OCI-LY7 (cell line): ENCODE results near the gene OPCML. TPM values are rescaled to one million over a fixed set of nuclear protein-coding genes. Genes with fewer than 3 reads are reported as not detected.

Experiments used
- BruUV-seq: library from RNA; stranded (reverse); fragments of 400-500 nt; replicated peaks from 2 replicates; lab custom pipeline; 2021; lab: Mats Ljungman, UMichigan
- CTCF ChIA-PET: fragments of 300-600 bp; sonication (Branson Sonifier 250); formaldehyde crosslinking; loops from one replicate; lab custom pipeline; 2022; ENCODE audit warnings: antibody characterized with exemption; ENCODE audit not compliant: unreplicated experiment; lab: Charles Lee
- POLR2A ChIA-PET: fragments of 300-600 bp; sonication (Branson Sonifier 250); formaldehyde crosslinking; loops from one replicate; lab custom pipeline; 2022; ENCODE audit warnings: antibody characterized with exemption; lab: Charles Lee
- DNase-seq: peaks from one replicate; pipeline ENCODE4 v3.0.0-alpha.2; 2015; ENCODE audit warnings: low spot score
- H2AFZ ChIP-seq: fragments of 200-600 bp; sonication (generic), shearing (Covaris generic); 2 replicates; pipeline ENCODE4 v1.6.1; 2014; ENCODE audit warnings: mild to moderate bottlenecking, antibody characterized with exemption, low read length, moderate library complexity
- H3K27ac ChIP-seq: fragments of 200-600 bp; sonication (generic); 2 replicates; pipeline ENCODE4 v1.5.1; 2014; ENCODE audit warnings: mixed run types, low read depth, mild to moderate bottlenecking, moderate library complexity, low read length, inconsistent platforms; ENCODE audit not compliant: poor library complexity, severe bottlenecking
- H3K36me3 ChIP-seq: fragments of 200-600 bp; sonication (generic); 2 replicates; pipeline ENCODE4 v1.6.1; 2014; ENCODE audit warnings: mild to moderate bottlenecking, antibody characterized with exemption, low read length, moderate library complexity, mixed read lengths; ENCODE audit not compliant: insufficient read depth
- H3K4me1 ChIP-seq: fragments of 200-600 bp; sonication (generic); 2 replicates; pipeline ENCODE4 v1.5.1; 2014; ENCODE audit warnings: mild to moderate bottlenecking, low read length; ENCODE audit not compliant: insufficient read depth, poor library complexity, severe bottlenecking
- H3K4me2 ChIP-seq: fragments of 200-600 bp; sonication (generic); 2 replicates; pipeline ENCODE4 v1.6.1; 2014; ENCODE audit warnings: mild to moderate bottlenecking, low read length
- H3K4me3 ChIP-seq: fragments of 200-600 bp; sonication (generic); 2 replicates; pipeline ENCODE4 v1.5.1; 2014; ENCODE audit warnings: mild to moderate bottlenecking, low read depth, low read length; ENCODE audit not compliant: poor library complexity, severe bottlenecking
- H3K79me2 ChIP-seq: fragments of 200-600 bp; sonication (generic); 2 replicates; pipeline ENCODE4 v1.6.1; 2016; ENCODE audit warnings: low read depth, mild to moderate bottlenecking, low read length, moderate library complexity, mixed read lengths; ENCODE audit not compliant: insufficient read depth
- H3K9me2 ChIP-seq: fragments of 200-600 bp; sonication (generic); 2 replicates; pipeline ENCODE4 v1.6.1; 2016; ENCODE audit warnings: mild to moderate bottlenecking, low read length, mixed read lengths; ENCODE audit not compliant: insufficient read depth
- H3K9me3 ChIP-seq: fragments of 200-600 bp; sonication (generic); 2 replicates; pipeline ENCODE4 v1.6.1; 2014; ENCODE audit warnings: mild to moderate bottlenecking, mixed run types, low read length, mixed read lengths
- H4K20me1 ChIP-seq: fragments of 200-600 bp; sonication (generic); 2 replicates; pipeline ENCODE4 v1.6.1; 2014; ENCODE audit warnings: mild to moderate bottlenecking, antibody characterized with exemption, low read length, moderate library complexity, mixed read lengths; ENCODE audit not compliant: insufficient read depth
- CTCF ChIP-seq: fragments of 200-600 bp; sonication (generic); conservative IDR thresholded peaks from 2 replicates; pipeline ENCODE4 v1.5.1; 2014; ENCODE audit warnings: mild to moderate bottlenecking, antibody characterized with exemption, low read length, moderate library complexity, mixed read lengths
- EZH2phosphoT487 ChIP-seq: fragments of 200-600 bp; sonication (generic); IDR thresholded peaks from 2 replicates; pipeline ENCODE4 v1.6.1; 2018; ENCODE audit warnings: low read depth, borderline replicate concordance, mild to moderate bottlenecking, mixed run types, antibody characterized with exemption, low read length, moderate library complexity, mixed read lengths
- intact Hi-C: fragments of 100-400 bp; cut with micrococcal nuclease; formaldehyde crosslinking; loops from one replicate; pipeline ENCODE4 v1.10.0; 2022; ENCODE audit not compliant: unreplicated experiment
- total RNA-seq, 2 experiments: library from RNA; depleted of rRNA in 1 of 2; stranded (reverse); fragments of >200 nt in 1 of 2; shearing (Covaris generic) in 1 of 2; gene quantifications; 2 replicates each; pipeline ENCODE4 v1.2.3, GENCODE V29; 2014 to 2022

The OPCML gene
- total RNA-seq, 2 experiments from 2014 or later = not detected

GRCh38 chr11:132734217-132734616 is 798.1 kb downstream of the OPCML start:
- DNase-seq = no peak
- intact Hi-C loops = no loop called here
- ChIA-PET CTCF (no interaction called here), POLR2A (no interaction called here)
- TF ChIP-seq EZH2phosphoT487 = no peak
- no peak for TF ChIP-seq CTCF
- Histone ChIP-seq H4K20me1 (no peaks in the 10 kb centered on the region), H3K4me1 (no peaks in the 10 kb centered on the region), H3K4me2 (no peak overlapping the region), H3K27ac (no peak overlapping the region), H3K9me2 (no peaks in the 10 kb centered on the region), H3K36me3 (no peaks in the 10 kb centered on the region), H3K9me3 (no peaks in the 10 kb centered on the region), H3K4me3 (no peak overlapping the region), H3K79me2 (no peaks in the 10 kb centered on the region), H2AFZ (no peak overlapping the region)
- BruUV-seq = no TSS peak

GRCh38 chr11:132728026-132728425 is 804.3 kb downstream of the OPCML start:
- no peaks in the 10 kb centered on the region for H3K36me3 ChIP-seq
- no peak overlapping the region for H3K4me2 ChIP-seq
- CTCF ChIA-PET = no interaction called here
- no TSS peak for BruUV-seq
- TF ChIP-seq EZH2phosphoT487 = no peak
- TF ChIP-seq CTCF = no peak
- H2AFZ ChIP-seq = no peak overlapping the region
- H3K9me3 ChIP-seq = no peaks in the 10 kb centered on the region
- no peaks in the 10 kb centered on the region for H3K4me1 ChIP-seq
- DNase-seq = no peak
- intact Hi-C loops = no loop called here
- no peaks in the 10 kb centered on the region for H4K20me1 ChIP-seq
- H3K27ac ChIP-seq = no peak overlapping the region
- no peaks in the 10 kb centered on the region for H3K9me2 ChIP-seq
- H3K4me3 ChIP-seq = no peak overlapping the region
- POLR2A ChIA-PET = no interaction called here
- H3K79me2 ChIP-seq = no peaks in the 10 kb centered on the region

GRCh38 chr11:132721526-132721925 is 810.8 kb downstream of the OPCML start:
- H2AFZ ChIP-seq = no peak overlapping the region
- H4K20me1 ChIP-seq = no peaks in the 10 kb centered on the region
- no peak for DNase-seq
- no peaks in the 10 kb centered on the region for H3K9me3 ChIP-seq
- no peak for TF ChIP-seq EZH2phosphoT487
- TF ChIP-seq CTCF = no peak
- no peak overlapping the region for H3K4me2 ChIP-seq
- H3K4me3 ChIP-seq = no peak overlapping the region
- POLR2A ChIA-PET = interaction anchor here (0.7 kb wide), 1 partner anchor 492 kb away, joined by 5 read pairs; no protein-coding TSS in a partner anchor
- no peak overlapping the region for H3K27ac ChIP-seq
- intact Hi-C loops = no loop called here
- H3K4me1 ChIP-seq = no peaks in the 10 kb centered on the region
- H3K9me2 ChIP-seq = no peaks in the 10 kb centered on the region
- no peaks in the 10 kb centered on the region for H3K79me2 ChIP-seq
- CTCF ChIA-PET = no interaction called here
- no peaks in the 10 kb centered on the region for H3K36me3 ChIP-seq
- no TSS peak for BruUV-seq
